Muscle of leg (tissue), 11 donors: Measurements from ENCODE around the gene ADAM12. TPM values are rescaled to one million over a fixed set of nuclear protein-coding genes. Genes with fewer than 3 reads are reported as not detected.
"Not testable (repeated sequence)": the region's sequence is repeated elsewhere in the genome, so short reads cannot be mapped to it uniquely, and the experiment has no call there.

Experiments
- DNase-seq: peaks from one replicate; pipeline ENCODE4 v3.0.0; 2013
- H3K27ac ChIP-seq: one replicate; pipeline ENCODE4 v1.5.1; 2013; ENCODE audit warnings: mild to moderate bottlenecking, low read length, control low read depth
- H3K27me3 ChIP-seq: one replicate; pipeline ENCODE4 v1.6.1; 2013; ENCODE audit warnings: low read length; ENCODE audit not compliant: control insufficient read depth, insufficient read depth
- H3K36me3 ChIP-seq: one replicate; pipeline ENCODE4 v1.6.1; 2013; ENCODE audit warnings: low read length; ENCODE audit not compliant: control insufficient read depth, insufficient read depth
- H3K4me1 ChIP-seq: one replicate; pipeline ENCODE4 v1.6.1; 2013; ENCODE audit warnings: low read length; ENCODE audit not compliant: control insufficient read depth, insufficient read depth
- H3K4me3 ChIP-seq: one replicate; pipeline ENCODE4 v1.5.1; 2013; ENCODE audit warnings: low read length, control low read depth
- H3K9me3 ChIP-seq: replicated peaks from 2 replicates; pipeline ENCODE4 v1.6.1; 2013; ENCODE audit warnings: low read depth, low read length; ENCODE audit not compliant: control insufficient read depth
- WGBS: methylation state at CpG from one replicate; pipeline ENCODE4 v1.1.5; 2013; ENCODE audit warnings: missing lambda C conversion rate; ENCODE audit not compliant: insufficient coverage; 5-methylcytosine and 5-hydroxymethylcytosine counted together
- polyA plus RNA-seq, 8 donors: library from polyadenylated mRNA; unstranded; fragments of 120-200 nt; gene quantifications; one replicate each; pipeline versions ENCODE4 v1.2.1 to v1.2.3, GENCODE V29; 2013; ENCODE audit warnings: inconsistent platforms in 1 of 8, low replicate concordance in 1 of 8; ENCODE audit not compliant: insufficient read length in 8 of 8, insufficient read depth in 1 of 8
- total RNA-seq: library from RNA; stranded (reverse); fragments of 120-200 nt; gene quantifications from one replicate; pipeline ENCODE4 v1.2.4, GENCODE V29; 2013

ADAM12 gene
- total and polyA plus RNA-seq, 9 donors: 11.7 to 39.6 (median 21.0) TPM

GRCh38 chr10:126350216-126350992 lies 37.9 kb downstream of the ADAM12 start:
- peak; percentile 87 for DNase-seq
- Histone ChIP-seq H3K4me3 (no peak overlapping the region), H3K36me3 (no peaks in the 10 kb centered on the region), H3K27ac (peak overlapping the region; percentile 92), H3K4me1 (peaks cover 45% of the 10 kb centered on the region), H3K9me3 (no peaks in the 10 kb centered on the region), H3K27me3 (no peaks in the 10 kb centered on the region)
- 55% methylated on average over 5 of the region's 10 CpGs for WGBS

GRCh38 chr10:126349676-126350075 lies 38.6 kb downstream of the ADAM12 start:
- WGBS: 60% methylated on average over 1 of the region's 5 CpGs
- Histone ChIP-seq H3K9me3 (no peaks in the 10 kb centered on the region), H3K36me3 (no peaks in the 10 kb centered on the region), H3K27ac (peak overlapping the region; percentile 92), H3K4me1 (peaks cover 45% of the 10 kb centered on the region), H3K4me3 (no peak overlapping the region), H3K27me3 (no peaks in the 10 kb centered on the region)
- DNase-seq: no peak

- no peaks in the 10 kb centered on the region for H3K9me3 ChIP-seq
- no CpG with 5 or more reads among the region's 1 CpG for WGBS
- no peak overlapping the region for H3K4me3 ChIP-seq
- H3K27me3 ChIP-seq: no peaks in the 10 kb centered on the region
- H3K27ac ChIP-seq: peak overlapping the region; percentile 92
- DNase-seq: peak; percentile 79
- peaks cover 45% of the 10 kb centered on the region for H3K4me1 ChIP-seq
- no peaks in the 10 kb centered on the region for H3K36me3 ChIP-seq
Measured at GRCh38 chr10:126349101-126349500, 39.2 kb downstream of the ADAM12 start.

GRCh38 chr10:126343496-126343895 lies 44.8 kb downstream of the ADAM12 start:
- not testable (repeated sequence) for DNase-seq, H3K27me3 ChIP-seq
- no CpG with 5 or more reads among the region's 2 CpGs for WGBS

GRCh38 chr10:126342680-126343079 lies 45.6 kb downstream of the ADAM12 start:
- Histone ChIP-seq H3K36me3 (no peaks in the 10 kb centered on the region), H3K27me3 (no peaks in the 10 kb centered on the region), H3K4me3 (no peak overlapping the region), H3K9me3 (no peaks in the 10 kb centered on the region), H3K4me1 (no peaks in the 10 kb centered on the region), H3K27ac (no peak overlapping the region)
- no peak for DNase-seq
- 100% methylated on average over 1 of the region's 5 CpGs for WGBS

More at GRCh38 chr10:126343496-126343895, 44.8 kb downstream of the ADAM12 start:
- not testable (repeated sequence) for H3K4me1 ChIP-seq, H3K27ac ChIP-seq, H3K9me3 ChIP-seq, H3K4me3 ChIP-seq, H3K36me3 ChIP-seq

GRCh38 chr10:126341491-126341890 lies 46.8 kb downstream of the ADAM12 start:
- Histone ChIP-seq H3K36me3 (no peaks in the 10 kb centered on the region), H3K9me3 (no peaks in the 10 kb centered on the region), H3K4me3 (no peak overlapping the region), H3K27ac (no peak overlapping the region), H3K27me3 (no peaks in the 10 kb centered on the region), H3K4me1 (peaks cover 4% of the 10 kb centered on the region)
- DNase-seq: no peak
- WGBS: no CpG with 5 or more reads among the region's 2 CpGs

GRCh38 chr10:126337251-126337810 lies 50.9 kb downstream of the ADAM12 start:
- no peak for DNase-seq
- Histone ChIP-seq H3K36me3 (no peaks in the 10 kb centered on the region), H3K27me3 (no peaks in the 10 kb centered on the region), H3K9me3 (no peaks in the 10 kb centered on the region), H3K4me1 (peaks cover 9% of the 10 kb centered on the region), H3K27ac (no peak overlapping the region), H3K4me3 (no peak overlapping the region)
- no CpG with 5 or more reads among the region's 1 CpG for WGBS

GRCh38 chr10:126336801-126337200 lies 51.5 kb downstream of the ADAM12 start:
- Histone ChIP-seq H3K27ac (no peak overlapping the region), H3K27me3 (no peaks in the 10 kb centered on the region), H3K36me3 (no peaks in the 10 kb centered on the region), H3K4me3 (no peak overlapping the region), H3K4me1 (peaks cover 12% of the 10 kb centered on the region), H3K9me3 (no peaks in the 10 kb centered on the region)
- DNase-seq: peak; percentile 78
- 66% methylated on average over 8 of the region's 9 CpGs for WGBS

GRCh38 chr10:126334272-126334671 lies 54.0 kb downstream of the ADAM12 start:
- Histone ChIP-seq H3K4me1 (peaks cover 12% of the 10 kb centered on the region), H3K4me3 (no peak overlapping the region), H3K36me3 (no peaks in the 10 kb centered on the region), H3K27me3 (no peaks in the 10 kb centered on the region), H3K27ac (no peak overlapping the region), H3K9me3 (no peaks in the 10 kb centered on the region)
- WGBS: 57% methylated on average over 2 of the region's 2 CpGs
- no peak for DNase-seq

- H3K9me3 ChIP-seq: no peaks in the 10 kb centered on the region
- 46% methylated on average over 14 of the region's 14 CpGs for WGBS
- no peak overlapping the region for H3K27ac ChIP-seq
- no peaks in the 10 kb centered on the region for H3K36me3 ChIP-seq
- no peak overlapping the region for H3K4me3 ChIP-seq
- H3K27me3 ChIP-seq: no peaks in the 10 kb centered on the region
- H3K4me1 ChIP-seq: peaks cover 12% of the 10 kb centered on the region
- peak; percentile 63 for DNase-seq
Measured at GRCh38 chr10:126332576-126332975, 55.7 kb downstream of the ADAM12 start.
